OCI-LY3 (cell line): Measurements from ENCODE around the gene FHL3.

Experiments
- CTCF ChIP-seq: fragments of 200-600, 300-600 bp; sonication (generic); IDR thresholded peaks from 2 replicates; pipeline ENCODE4 v1.5.1; 2014; ENCODE audit warnings: antibody characterized with exemption, low read length, low read depth
- EZH2phosphoT487 ChIP-seq: fragments of 200-600 bp; shearing (Covaris generic); IDR thresholded peaks from 2 replicates; pipeline ENCODE4 v1.6.1; 2018; ENCODE audit warnings: antibody characterized with exemption, mixed run types, low read depth

GRCh38 chr1:37983546-37983945 lies 21.8 kb downstream of the FHL3 start:
- TF ChIP-seq CTCF (no peak), EZH2phosphoT487 (no peak)
